ENCODE results near the gene CALCR. TPM values are rescaled to one million over a fixed set of nuclear protein-coding genes. Genes with fewer than 3 reads are reported as not detected.

CALCR gene
- polyA plus RNA-seq, 3 donors = 0.79 to 1.0 (median 0.82) TPM

- DNase-seq (ENCODE audit: extremely low read depth in 1 of 11, low read depth in 9 of 11, low spot score in 4 of 11) = no peak
Measured at GRCh38 chr7:93476491-93477344, 97.8 kb downstream of the CALCR start.

GRCh38 chr7:93475811-93476210, 98.7 kb downstream of the CALCR start:
- DNase-seq (ENCODE audit: extremely low read depth in 1 of 11, low read depth in 9 of 11, low spot score in 4 of 11) = no peak

- no peak for DNase-seq (ENCODE audit: extremely low read depth in 1 of 11, low read depth in 9 of 11, low spot score in 4 of 11)
Measured at GRCh38 chr7:93471456-93471855, 103.1 kb downstream of the CALCR start.

- DNase-seq (ENCODE audit: extremely low read depth in 1 of 11, low read depth in 9 of 11, low spot score in 4 of 11) = no peak
Measured at GRCh38 chr7:93463764-93464163, 110.8 kb downstream of the CALCR start.

- DNase-seq (ENCODE audit: extremely low read depth in 1 of 11, low read depth in 9 of 11, low spot score in 4 of 11) = no peak
Measured at GRCh38 chr7:93461350-93461749, 113.2 kb downstream of the CALCR start.

- no peak for DNase-seq (ENCODE audit: extremely low read depth in 1 of 11, low read depth in 9 of 11, low spot score in 4 of 11)
Measured at GRCh38 chr7:93453262-93453661, 121.3 kb downstream of the CALCR start.

- DNase-seq (ENCODE audit: extremely low read depth in 1 of 11, low read depth in 9 of 11, low spot score in 4 of 11) = no peak
Measured at GRCh38 chr7:93448176-93448575, 126.3 kb downstream of the CALCR start.

- no peak for DNase-seq (ENCODE audit: extremely low read depth in 1 of 11, low read depth in 9 of 11, low spot score in 4 of 11)
Measured at GRCh38 chr7:93447509-93447908, 127.0 kb downstream of the CALCR start.

GRCh38 chr7:93442478-93443224, 131.9 kb downstream of the CALCR start:
- DNase-seq (ENCODE audit: extremely low read depth in 1 of 11, low read depth in 9 of 11, low spot score in 4 of 11) = peak in 1 of 11 donors; percentile 0

GRCh38 chr7:93435791-93436190, 138.7 kb downstream of the CALCR start:
- no peak for DNase-seq (ENCODE audit: extremely low read depth in 1 of 11, low read depth in 9 of 11, low spot score in 4 of 11)

GRCh38 chr7:93432130-93432529, 142.4 kb downstream of the CALCR start:
- no peak for DNase-seq (ENCODE audit: extremely low read depth in 1 of 11, low read depth in 9 of 11, low spot score in 4 of 11)

GRCh38 chr7:93430917-93431588, 143.5 kb downstream of the CALCR start:
- DNase-seq (ENCODE audit: extremely low read depth in 1 of 11, low read depth in 9 of 11, low spot score in 4 of 11) = no peak

- no peak for DNase-seq (ENCODE audit: extremely low read depth in 1 of 11, low read depth in 9 of 11, low spot score in 4 of 11)
Measured at GRCh38 chr7:93429563-93429962, 145.0 kb downstream of the CALCR start.

- DNase-seq (ENCODE audit: extremely low read depth in 1 of 11, low read depth in 9 of 11, low spot score in 4 of 11) = no peak
Measured at GRCh38 chr7:93427107-93427506, 147.4 kb downstream of the CALCR start.

- DNase-seq (ENCODE audit: extremely low read depth in 1 of 11, low read depth in 9 of 11, low spot score in 4 of 11) = no peak
Measured at GRCh38 chr7:93426155-93426696, 148.3 kb downstream of the CALCR start.

- DNase-seq (ENCODE audit: extremely low read depth in 1 of 11, low read depth in 9 of 11, low spot score in 4 of 11) = no peak
Measured at GRCh38 chr7:93414574-93414973, 159.9 kb downstream of the CALCR start.

- no peak for DNase-seq (ENCODE audit: extremely low read depth in 1 of 11, low read depth in 9 of 11, low spot score in 4 of 11)
Measured at GRCh38 chr7:93409324-93409723, 165.2 kb downstream of the CALCR start.

- DNase-seq (ENCODE audit: extremely low read depth in 1 of 11, low read depth in 9 of 11, low spot score in 4 of 11) = no peak
Measured at GRCh38 chr7:93407239-93407638, 167.3 kb downstream of the CALCR start.

GRCh38 chr7:93402944-93403343, 171.6 kb downstream of the CALCR start:
- no peak for DNase-seq (ENCODE audit: extremely low read depth in 1 of 11, low read depth in 9 of 11, low spot score in 4 of 11)

GRCh38 chr7:93399642-93400041, 174.9 kb downstream of the CALCR start:
- no peak for DNase-seq (ENCODE audit: extremely low read depth in 1 of 11, low read depth in 9 of 11, low spot score in 4 of 11)
